ACHN (cell line): ENCODE measurements around the gene SEMA4B.
"Not testable (repeated sequence)": the region's sequence is repeated elsewhere in the genome, so short reads cannot be mapped to it uniquely, and the experiment has no call there.

Source experiments
- DNase-seq: peaks from one replicate; pipeline ENCODE4 v3.0.0-alpha.2; 2015
- in situ Hi-C: cut with HindIII; loops from 2 replicates; pipeline ENCODE4 v1.10.0; 2017; ENCODE audit warnings: low sequenced_read_pairs, low pct_ligation_motif_present, low pct_unique_long_range_greater_than_20kb

Gene SEMA4B

DNA sequence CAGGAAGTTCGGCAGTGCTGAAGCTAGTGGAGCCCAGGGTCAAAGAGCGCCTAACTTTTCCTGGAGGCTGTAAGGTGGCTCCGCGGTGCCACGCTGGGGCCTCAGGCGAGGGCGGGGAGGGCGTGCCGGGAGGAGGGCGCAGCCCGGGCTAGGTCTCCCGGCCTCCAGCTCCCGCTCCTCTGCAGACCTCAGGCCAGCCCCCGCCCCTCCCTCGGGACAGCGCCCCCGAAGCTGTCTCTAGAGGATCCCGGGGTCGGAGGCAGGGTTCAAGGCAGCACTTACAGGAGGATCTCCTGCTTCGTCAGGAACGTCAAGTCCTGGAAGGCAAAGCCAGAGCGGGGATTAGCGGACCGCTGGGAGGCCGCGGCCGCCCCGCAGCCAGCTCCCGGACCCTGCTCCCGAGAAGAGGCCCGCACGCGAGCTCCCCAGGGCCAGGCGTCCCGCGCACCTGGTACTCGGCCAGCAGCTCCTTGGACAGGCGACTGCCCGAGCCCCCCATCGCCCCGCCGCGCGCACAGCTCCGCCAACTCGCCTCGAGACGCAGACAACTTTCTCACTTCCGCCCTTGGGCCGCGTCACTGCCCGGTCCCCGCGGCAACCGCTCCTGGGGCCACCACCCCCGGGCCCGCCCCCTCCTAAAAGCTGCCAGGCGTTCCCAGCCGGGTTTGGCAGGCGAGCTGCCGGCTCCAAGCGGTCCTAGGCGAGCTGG is 32.4 kb downstream of the SEMA4B start, which contains the start of gene CIB1:
CIB1 (minus strand) TSS at position 555 of the 709 bp plus-strand sequence; CDS start at position 499, 56 bp downstream.
- in situ Hi-C loops = no loop called here
- DNase-seq = peak; percentile 94

DNA sequence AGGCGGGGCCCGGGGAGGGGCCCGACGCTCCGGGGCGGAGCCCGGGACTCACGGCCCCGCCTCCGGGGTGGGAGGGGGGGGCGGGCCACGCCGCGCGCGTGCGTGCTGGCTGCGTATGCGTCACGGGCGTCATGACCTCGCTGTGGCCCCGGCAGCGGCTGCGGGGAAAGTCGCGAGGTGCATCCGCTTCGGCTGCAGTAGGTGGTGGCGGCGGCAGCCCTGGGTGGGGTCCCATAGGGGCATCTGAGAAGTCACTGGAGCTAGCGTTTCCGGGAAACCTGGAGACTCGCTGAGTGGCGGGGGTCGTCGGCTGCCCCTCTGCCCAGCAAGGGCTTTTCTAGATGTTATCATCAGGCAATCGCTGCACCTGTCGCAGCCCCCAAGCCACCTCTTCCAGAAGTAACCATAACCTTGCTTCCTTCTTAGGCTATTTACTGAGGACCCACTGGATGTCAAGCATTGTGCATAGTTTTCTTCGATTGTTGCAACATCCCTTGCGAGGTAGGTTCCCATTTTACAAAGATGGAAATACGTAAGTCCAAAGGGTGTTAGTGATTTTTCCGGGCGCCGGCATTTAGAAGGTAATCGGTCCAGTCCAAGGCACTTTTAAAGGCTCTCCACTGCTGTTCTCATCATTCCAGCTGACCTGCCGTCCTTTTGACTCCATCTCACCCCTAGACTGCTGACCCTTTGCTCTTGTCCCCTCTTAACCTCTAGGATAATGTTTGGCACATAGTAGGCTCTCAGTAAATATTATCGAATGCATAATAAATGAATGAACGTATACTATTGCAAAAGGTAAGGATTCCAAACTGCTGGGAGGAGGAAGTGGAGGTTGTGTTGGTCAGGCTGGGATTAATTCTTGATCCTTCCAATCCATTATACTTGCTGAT is 33.2 kb downstream of the SEMA4B start, which contains the start of gene GDPGP1:
GDPGP1 (plus strand) TSS at position 114 of the 893 bp plus-strand sequence. CDS start 6,700 bp downstream, outside the sequence.
- peak; percentile 29 for DNase-seq

DNA sequence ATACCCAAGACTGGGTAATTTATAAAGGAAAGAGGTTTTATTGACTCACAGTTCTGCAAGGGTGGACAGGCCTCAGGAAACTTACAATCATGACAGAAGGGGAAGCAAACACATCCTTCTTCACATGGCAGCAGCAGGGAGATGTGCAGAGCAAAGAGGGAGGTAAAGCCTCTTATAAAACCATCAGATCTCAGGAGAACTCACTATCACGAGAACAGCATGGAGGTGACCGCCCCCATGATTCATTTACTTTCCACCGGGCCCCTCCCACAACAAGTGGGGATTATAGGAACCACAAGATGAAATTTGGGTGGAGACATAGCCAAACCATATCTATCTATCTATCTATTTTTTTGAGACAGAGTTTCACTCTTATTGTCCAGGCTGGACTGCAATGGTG is 38.2 kb downstream of the SEMA4B start:
- in situ Hi-C loops = no loop called here
- DNase-seq = no peak

More for the DNA sequence above, 33.2 kb downstream of the SEMA4B start, which contains the start of gene GDPGP1:
- in situ Hi-C loops = no loop called here

DNA sequence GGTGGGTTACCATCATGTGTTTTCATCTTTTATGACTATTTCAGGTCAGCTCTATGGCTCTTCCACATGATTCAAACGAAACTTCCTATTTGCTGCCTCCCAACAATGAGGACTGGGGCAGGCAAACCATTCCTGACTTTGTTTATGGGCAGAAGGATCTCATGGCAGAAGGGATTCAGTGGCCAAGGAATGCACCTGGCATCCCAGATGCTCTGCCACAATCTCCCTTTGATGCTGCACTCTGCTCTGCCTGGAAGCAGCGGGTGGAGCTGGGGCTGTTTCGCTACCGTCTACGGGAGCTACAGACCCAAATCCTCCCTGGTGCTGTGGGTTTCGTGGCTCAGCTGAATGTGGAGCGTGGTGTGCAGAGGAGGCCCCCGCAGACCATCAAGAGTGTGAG is 39.7 kb downstream of the SEMA4B start:
- in situ Hi-C loops = no loop called here
- no peak for DNase-seq

DNA sequence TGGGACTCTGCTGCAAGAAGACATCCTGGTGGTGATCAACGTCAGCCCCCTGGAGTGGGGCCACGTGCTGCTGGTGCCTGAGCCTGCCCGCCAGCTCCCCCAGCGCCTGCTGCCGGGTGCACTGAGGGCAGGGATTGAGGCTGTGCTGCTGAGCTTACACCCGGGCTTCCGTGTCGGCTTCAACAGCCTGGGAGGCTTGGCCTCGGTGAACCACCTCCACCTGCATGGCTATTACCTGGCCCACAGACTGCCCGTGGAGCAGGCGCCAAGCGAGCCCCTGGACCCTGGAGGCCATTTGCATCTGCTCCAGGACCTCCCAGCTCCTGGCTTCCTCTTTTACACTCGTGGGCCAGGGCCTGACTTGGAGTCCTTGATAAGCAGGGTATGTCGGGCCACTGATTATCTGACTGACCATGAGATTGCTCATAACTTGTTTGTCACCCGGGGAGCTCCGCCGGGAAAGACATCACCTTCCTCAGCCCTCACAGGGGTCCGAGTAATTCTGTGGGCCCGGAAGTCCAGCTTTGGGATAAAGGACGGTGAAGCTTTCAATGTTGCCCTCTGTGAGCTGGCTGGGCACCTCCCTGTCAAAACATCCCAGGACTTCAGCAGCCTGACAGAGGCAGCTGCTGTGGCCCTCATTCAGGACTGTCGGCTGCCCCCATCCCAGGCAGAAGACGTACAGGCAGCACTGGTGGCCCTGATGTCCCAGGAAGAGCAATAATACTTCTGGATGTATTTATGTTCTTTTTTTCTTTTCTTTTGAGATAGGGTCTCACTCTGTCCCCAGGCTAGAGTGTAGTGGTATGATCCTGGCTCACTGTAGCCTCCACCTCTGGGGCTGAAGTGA is 40.4 kb downstream of the SEMA4B start:
- in situ Hi-C loops = no loop called here
- DNase-seq = no peak

DNA sequence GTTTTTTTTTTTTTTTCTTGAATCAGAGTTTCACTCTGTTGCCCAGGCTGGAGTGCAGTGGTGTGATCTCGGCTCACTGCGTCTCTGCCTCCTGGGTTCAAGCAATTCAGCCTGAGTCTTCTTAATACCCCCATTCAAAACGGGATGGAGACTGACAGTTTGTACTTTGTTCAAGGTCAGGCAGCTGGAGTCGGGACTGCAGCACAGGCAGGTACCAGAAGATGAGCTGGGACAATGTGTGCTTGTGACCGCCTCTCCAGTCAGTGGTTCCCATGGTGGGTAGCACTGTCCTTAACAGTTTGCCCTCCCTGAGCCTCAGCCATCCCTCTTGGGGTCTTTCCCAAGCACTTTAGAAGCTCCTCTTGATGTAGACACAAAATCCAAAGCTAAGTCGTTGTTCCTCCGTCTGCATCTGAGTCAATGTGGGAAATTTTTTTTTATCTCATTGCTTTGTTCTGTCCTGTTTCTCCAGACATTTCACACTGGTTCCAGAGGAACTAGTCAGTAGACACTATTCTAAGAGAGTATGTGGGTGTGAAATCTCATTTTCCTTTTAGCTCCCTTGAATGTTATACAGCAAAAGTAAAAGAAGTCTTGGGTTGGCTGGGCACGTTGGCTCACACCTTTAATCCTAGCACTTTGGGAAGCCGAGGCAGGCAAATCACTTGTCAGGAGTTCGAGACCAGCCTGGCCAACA is 43.0 kb downstream of the SEMA4B start:
- in situ Hi-C loops = no loop called here
- no peak for DNase-seq

DNA sequence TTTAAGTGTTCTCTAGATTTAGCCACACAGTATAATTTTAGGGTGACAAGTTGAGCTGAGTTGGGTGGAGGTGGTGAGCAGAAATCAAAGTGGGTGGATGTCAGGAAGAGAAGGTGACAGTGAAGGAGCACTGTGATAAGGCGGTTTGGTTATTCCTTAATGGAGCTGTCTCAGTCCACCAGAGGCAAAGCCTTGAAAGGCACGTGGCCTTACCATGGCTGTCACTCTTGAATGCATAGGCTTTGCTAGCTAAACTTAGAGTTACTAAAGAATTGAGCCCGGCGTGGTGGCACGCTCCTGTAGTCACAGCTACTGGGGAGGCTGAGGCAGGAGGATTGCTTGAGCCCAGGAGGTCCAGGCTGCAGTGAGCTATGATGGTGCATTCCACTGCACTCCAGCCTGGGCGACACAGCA is 47.7 kb downstream of the SEMA4B start:
- in situ Hi-C loops = no loop called here
- DNase-seq = no peak

DNA sequence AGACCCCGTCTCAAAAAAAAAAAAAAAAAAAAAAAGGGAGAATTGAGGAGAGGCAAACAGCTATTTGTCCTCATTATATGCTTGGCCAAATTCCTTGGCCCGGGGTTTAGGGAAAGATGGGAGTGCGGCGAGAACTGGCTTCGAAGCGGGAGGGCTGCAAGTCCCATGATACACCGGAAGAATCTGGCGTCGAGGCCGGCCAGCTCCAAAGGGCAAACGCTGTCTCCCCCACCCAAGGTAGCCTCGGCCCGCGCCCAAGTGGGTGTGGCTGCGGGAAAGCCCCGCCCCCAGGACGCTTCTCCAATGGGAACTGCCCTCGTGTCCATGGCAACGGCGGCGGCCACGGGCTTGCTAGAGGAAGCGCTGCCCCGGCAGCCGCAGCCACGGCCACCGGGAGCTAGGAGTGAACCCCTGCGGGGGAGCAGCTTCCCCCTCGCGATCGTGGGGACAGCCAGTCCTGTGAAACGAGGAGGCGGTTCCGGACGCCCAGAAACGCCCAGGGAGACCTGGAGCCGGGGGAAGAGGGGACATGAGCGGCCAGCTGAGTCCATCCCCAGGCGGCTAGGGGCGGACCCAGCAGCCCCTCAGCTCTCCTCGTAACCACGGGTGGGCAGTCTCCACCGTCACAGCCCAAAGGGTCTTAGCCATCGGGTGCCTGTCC is 48.2 kb downstream of the SEMA4B start, which contains the start of gene TTLL13:
TTLL13 (plus strand) TSS at position 354 of the 661 bp plus-strand sequence. CDS start 1,075 bp downstream, outside the sequence.
- peak; percentile 82 for DNase-seq
- in situ Hi-C loops = no loop called here

DNA sequence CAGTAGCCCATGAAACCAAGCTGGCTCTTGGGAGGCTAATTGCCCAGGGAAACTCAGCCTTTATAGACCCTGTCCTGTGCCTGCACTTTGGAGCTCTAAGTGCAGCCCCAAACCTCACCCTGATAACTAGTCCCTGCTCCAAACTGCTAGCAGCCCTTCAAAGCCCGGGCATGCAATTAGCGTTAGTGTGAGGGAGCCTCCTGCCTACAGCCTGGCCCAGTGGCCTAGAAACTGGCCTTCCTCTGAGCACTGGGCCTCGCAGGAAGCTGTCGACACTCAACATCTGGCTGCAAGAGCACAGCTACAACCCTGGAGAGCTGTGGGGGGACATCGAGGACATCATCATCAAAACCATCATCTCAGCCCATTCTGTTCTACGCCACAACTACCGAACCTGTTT is 56.6 kb downstream of the SEMA4B start:
- in situ Hi-C loops = no loop called here
- no peak for DNase-seq

DNA sequence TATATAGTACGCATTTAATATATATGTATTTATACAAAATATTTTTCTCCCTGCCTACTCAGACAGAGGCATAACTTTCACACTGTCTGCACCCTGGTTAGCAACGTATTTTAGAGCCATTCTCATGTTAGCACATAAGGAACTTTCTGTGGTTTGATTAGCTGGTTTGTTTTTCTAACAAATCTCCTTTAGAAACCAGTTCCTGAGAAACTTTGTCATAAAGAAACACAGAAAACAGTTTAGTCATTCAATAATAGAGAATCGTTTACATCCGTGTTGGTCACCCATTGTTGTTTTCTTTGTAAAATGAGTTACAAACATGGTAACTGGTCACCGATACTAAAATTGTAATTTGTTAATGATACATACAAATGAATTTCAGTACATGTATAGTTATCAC is 58.4 kb downstream of the SEMA4B start:
- no peak for DNase-seq
- in situ Hi-C loops = no loop called here

DNA sequence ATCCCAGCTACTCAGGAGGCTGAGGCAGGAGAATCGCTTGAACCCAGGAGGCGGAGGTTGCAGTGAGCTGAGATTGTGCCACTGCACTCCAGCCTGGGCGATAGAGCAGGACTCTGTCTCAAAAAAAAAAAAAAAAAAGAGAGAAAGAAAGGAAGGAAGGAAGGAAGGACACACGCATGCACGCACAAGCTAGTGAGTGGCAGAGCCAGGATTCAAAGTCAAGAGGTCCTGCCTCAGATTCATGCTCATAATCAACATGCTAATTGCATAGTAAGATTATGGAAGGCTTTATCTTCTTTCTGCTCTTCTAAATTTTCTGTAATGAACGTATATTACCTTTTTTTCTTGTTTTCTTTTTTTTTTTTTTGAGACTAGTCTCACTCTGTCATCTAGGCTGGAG is 59.6 kb downstream of the SEMA4B start:
- DNase-seq, in situ Hi-C loops: not testable (repeated sequence)

DNA sequence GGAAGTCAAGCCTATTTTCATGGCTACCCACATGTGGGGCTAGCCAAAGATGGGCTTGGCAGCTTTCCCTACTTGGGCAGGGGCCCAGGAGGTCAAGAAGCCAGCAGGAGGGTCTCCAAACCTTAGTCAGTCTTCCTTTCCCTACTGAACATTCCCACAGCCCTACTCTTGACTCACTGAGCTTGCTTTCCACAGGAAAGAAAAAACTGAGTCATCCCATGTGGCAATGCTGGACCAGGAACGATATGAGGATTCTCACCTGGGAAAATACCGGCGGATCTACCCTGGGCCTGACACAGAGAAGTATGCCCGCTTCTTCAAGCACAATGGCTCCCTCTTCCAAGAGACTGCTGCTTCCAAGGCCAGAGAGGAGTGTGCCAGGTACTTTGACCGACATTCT is 60.7 kb downstream of the SEMA4B start:
- in situ Hi-C loops = no loop called here
- peak; percentile 6 for DNase-seq

DNA sequence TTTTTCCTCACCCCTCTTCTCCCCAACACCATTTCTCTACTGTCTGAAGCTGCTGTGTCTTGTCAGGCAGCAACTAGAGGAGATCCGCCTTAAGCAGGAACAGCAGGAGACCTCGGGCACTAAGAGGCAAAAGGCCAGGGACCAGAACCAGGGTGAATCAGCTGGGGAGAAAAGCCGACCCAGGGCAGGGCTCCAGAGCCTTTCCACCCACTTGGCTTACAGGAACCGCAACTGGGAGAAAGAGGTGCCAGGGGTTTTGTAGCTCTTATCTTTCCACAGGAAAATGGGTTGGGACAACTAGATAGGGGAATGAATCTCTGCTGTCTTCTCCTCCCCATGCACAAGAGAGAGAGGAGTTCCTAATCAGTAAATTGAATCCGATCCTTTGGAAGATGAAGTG is 61.3 kb downstream of the SEMA4B start:
- in situ Hi-C loops = no loop called here
- DNase-seq = no peak

DNA sequence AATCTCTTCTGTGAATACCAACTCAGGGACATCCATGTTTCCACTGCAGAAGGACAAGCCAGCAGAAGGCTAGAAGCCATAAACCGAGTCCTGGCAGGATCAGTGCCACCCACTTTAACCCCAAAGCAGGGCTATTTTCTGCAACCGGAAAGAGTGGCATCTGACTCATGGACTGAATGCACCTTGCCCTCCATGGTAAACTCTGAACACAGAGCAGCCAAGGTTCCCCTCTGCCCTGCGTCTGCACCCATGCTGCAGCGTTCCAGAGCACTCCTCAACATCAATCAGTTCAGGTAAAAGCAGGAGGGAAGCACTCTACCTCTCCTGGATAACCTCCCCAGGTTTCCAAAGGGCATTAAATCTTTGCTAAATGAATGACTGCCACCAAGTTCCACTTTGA is 63.5 kb downstream of the SEMA4B start:
- peak; percentile 41 for DNase-seq
- in situ Hi-C loops = no loop called here

DNA sequence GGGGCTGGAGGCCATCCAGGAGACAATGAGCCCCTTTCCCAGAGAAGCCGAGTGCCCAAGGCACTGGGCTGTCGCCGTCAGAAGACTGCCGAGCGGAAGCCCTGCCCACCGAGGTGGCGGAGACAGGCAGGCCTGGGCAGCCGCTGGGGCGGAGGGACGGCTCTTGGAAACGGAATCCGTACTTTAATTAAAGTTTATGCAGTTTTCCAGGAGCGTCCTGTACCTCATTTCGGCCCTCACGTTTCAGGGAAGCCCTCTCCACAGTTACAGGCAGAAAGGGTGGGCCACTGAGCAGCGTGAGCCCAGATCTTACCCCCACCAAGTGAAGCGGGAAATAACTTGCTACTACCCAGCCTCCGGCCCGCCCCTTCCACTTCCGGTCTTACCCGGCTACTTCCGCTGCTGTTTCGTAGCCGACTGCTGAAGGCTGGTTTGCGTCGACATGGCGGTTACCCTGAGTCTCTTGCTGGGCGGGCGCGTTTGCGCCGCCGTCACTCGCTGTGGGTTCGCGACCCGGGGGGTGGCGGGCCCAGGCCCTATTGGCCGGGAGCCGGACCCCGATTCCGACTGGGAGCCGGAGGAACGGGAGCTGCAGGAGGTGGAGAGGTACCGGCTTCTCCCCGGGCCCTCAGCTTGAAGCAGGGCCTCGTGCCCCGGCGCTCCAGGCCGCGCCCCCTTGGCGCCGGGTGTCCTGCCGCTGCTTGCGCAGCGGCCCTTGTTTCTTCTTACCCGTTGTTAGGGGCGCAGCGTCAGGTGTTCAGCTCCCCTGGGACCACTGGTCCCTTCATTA is 64.3 kb downstream of the SEMA4B start, which contains the start of gene NGRN:
NGRN (plus strand) TSS at position 402 of the 790 bp plus-strand sequence; CDS start at position 443, 41 bp downstream.
- in situ Hi-C loops = no loop called here
- peak; percentile 88 for DNase-seq

DNA sequence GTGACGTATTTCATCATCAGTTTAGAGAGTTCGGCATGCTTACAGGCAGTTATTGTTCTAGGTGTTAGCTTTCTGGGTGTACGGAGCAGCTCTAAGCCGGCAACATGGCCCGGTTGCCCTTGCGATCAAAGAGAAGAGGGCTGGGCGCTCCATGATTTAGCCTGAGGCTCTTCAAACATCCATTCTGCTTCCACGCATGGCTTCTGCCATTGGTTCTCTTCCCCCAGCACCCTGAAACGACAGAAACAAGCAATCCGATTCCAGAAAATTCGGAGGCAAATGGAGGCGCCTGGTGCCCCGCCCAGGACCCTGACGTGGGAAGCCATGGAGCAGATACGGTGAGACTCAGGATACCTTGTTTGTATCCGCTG is 64.9 kb downstream of the SEMA4B start:
- in situ Hi-C loops = no loop called here
- DNase-seq = peak; percentile 40

DNA sequence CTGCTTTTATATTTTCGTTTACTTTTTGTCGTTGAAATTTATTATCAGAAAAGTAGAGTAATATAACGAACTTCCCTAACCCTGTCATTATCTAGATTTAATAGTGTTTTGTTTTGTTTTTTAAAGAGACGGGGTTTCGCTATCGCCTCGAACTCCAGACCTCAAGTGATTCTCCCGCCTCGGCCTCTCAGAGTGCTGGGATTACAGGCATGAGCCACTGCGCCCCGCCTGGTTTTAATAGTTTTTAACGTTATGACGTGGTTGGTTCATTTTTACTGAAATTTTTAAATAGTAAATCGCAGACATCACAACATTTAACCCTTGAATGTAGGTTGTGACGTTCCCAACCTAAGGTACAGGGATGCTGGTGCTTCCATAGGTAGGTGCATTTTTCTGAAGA is 65.4 kb downstream of the SEMA4B start:
- in situ Hi-C loops = no loop called here
- peak; percentile 4 for DNase-seq
